Endothelial cell of umbilical vein (primary cell): ENCODE data around the gene MYCBP. TPM values are rescaled to one million over a fixed set of nuclear protein-coding genes. Genes with fewer than 3 reads are reported as not detected.

Source experiments
- BruUV-seq: library from RNA; stranded (reverse); fragments of 400-500 nt; replicated peaks from 2 replicates; lab custom pipeline; 2021; lab: Mats Ljungman, UMichigan
- CTCF ChIA-PET: fragments of 300-600, 350-600 bp; sonication (Branson Sonifier 250); formaldehyde crosslinking; loops from one replicate; lab custom pipeline; 2021; ENCODE audit warnings: antibody characterized with exemption, inconsistent platforms; lab: Charles Lee
- POLR2A ChIA-PET: fragments of 300-600, 350-600 bp; sonication (Branson Sonifier 250); formaldehyde crosslinking; loops from one replicate; lab custom pipeline; 2021; ENCODE audit warnings: antibody characterized with exemption, inconsistent platforms; lab: Charles Lee
- DNase-seq: peaks from one replicate; pipeline ENCODE4 v3.0.0-alpha.2; 2011; ENCODE audit warnings: low read depth, low spot score
- FAIRE-seq: peaks from 2 replicates; lab custom pipeline; 2011; peaks lifted over from hg19 to GRCh38; lab: Jason Lieb, UNC
- H2AFZ ChIP-seq: 2 replicates; pipeline ENCODE4 v1.6.0; 2012; ENCODE audit warnings: low read depth, low read length, control low read depth, inconsistent platforms
- H3K27ac ChIP-seq: 2 replicates; pipeline ENCODE4 v1.5.1; 2011; ENCODE audit warnings: low read depth, mild to moderate bottlenecking, control low read depth, low read length, moderate library complexity; ENCODE audit not compliant: insufficient read depth
- H3K27me3 ChIP-seq, 2 experiments: 2 replicates each; pipeline versions ENCODE4 v1.6.0 to v1.6.1; 2011; ENCODE audit warnings: low read length in 2 of 2, mixed read lengths in 1 of 2; ENCODE audit not compliant: control insufficient read depth in 2 of 2, insufficient read depth in 2 of 2
- H3K36me3 ChIP-seq, 2 experiments: 2 replicates in 1 of 2; 3 replicates in 1 of 2; pipeline ENCODE4 v1.5.1; 2011; ENCODE audit warnings: low read length in 2 of 2, mild to moderate bottlenecking in 1 of 2, moderate library complexity in 1 of 2; ENCODE audit not compliant: control insufficient read depth in 2 of 2, insufficient read depth in 2 of 2; ENCODE audit errors: extremely low read depth in 1 of 2
- H3K4me1 ChIP-seq: 3 replicates; pipeline ENCODE4 v1.5.1; 2011; ENCODE audit warnings: mild to moderate bottlenecking, low read length; ENCODE audit not compliant: control insufficient read depth, insufficient read depth; ENCODE audit errors: extremely low read depth
- H3K4me2 ChIP-seq: 2 replicates; pipeline ENCODE4 v1.6.1; 2011; ENCODE audit warnings: low read length, control low read depth, mixed read lengths; ENCODE audit not compliant: insufficient read depth
- H3K4me3 ChIP-seq, 3 experiments: fragments of 200-600 bp in 1 of 3; sonication (generic), shearing (Covaris generic) in 1 of 3; replicated peaks in 1 of 3; 2 replicates each; pipeline ENCODE4 v1.5.1; 2011 to 2016; ENCODE audit warnings: control low read depth in 3 of 3, low read length in 3 of 3, mild to moderate bottlenecking in 2 of 3, inconsistent platforms in 1 of 3, low read depth in 1 of 3, moderate library complexity in 1 of 3; ENCODE audit not compliant: insufficient read depth in 1 of 3
- H3K79me2 ChIP-seq: 2 replicates; pipeline ENCODE4 v1.6.0; 2012; ENCODE audit warnings: low read length, inconsistent platforms; ENCODE audit not compliant: control insufficient read depth, insufficient read depth
- H3K9ac ChIP-seq: replicated peaks from 2 replicates; pipeline ENCODE3; 2011; ENCODE audit warnings: low read length, control low read depth; ENCODE audit not compliant: insufficient read depth; ENCODE audit errors: extremely low read depth
- H3K9me1 ChIP-seq: replicated peaks from 3 replicates; pipeline ENCODE4 v1.6.0; 2011; ENCODE audit warnings: mild to moderate bottlenecking, low read length; ENCODE audit not compliant: control insufficient read depth, insufficient read depth; ENCODE audit errors: extremely low read depth
- H3K9me3 ChIP-seq: replicated peaks from 2 replicates; pipeline ENCODE4 v1.5.1; 2012; ENCODE audit warnings: low read length, inconsistent platforms; ENCODE audit not compliant: control insufficient read depth, insufficient read depth
- H4K20me1 ChIP-seq: replicated peaks from 2 replicates; pipeline ENCODE3; 2011; ENCODE audit warnings: mild to moderate bottlenecking, low read length; ENCODE audit not compliant: control insufficient read depth, insufficient read depth; ENCODE audit errors: extremely low read depth
- EZH2 ChIP-seq: IDR thresholded peaks from 2 replicates; pipeline ENCODE4 v1.6.1; 2012; ENCODE audit warnings: borderline replicate concordance, low read depth, mild to moderate bottlenecking, moderate library complexity, low read length, inconsistent platforms; ENCODE audit not compliant: severe bottlenecking
- FOS ChIP-seq: IDR thresholded peaks from 2 replicates; pipeline ENCODE4 v1.6.1; 2011; ENCODE audit warnings: mild to moderate bottlenecking, low read length, moderate library complexity, borderline replicate concordance; ENCODE audit not compliant: insufficient read depth
- GATA2 ChIP-seq: IDR thresholded peaks from 2 replicates; pipeline ENCODE4 v1.7.0; 2011; ENCODE audit warnings: low read depth, mild to moderate bottlenecking, moderate library complexity, mixed read lengths, low read length; ENCODE audit not compliant: insufficient read length, insufficient read depth
- JUN ChIP-seq: IDR thresholded peaks from 2 replicates; pipeline ENCODE4 v1.6.1; 2011; ENCODE audit warnings: borderline replicate concordance, low read depth; ENCODE audit not compliant: insufficient read length, insufficient read depth
- MAX ChIP-seq: IDR thresholded peaks from 2 replicates; pipeline ENCODE4 v1.6.1; 2011; ENCODE audit not compliant: insufficient read depth, insufficient read length
- MYC ChIP-seq: IDR thresholded peaks from one replicate; pipeline ENCODE4 v1.6.1; 2011; ENCODE audit warnings: mild to moderate bottlenecking, low read depth, low read length
- POLR2A ChIP-seq: IDR thresholded peaks from 2 replicates; pipeline ENCODE4 v1.6.1; 2012; ENCODE audit warnings: low read depth, mild to moderate bottlenecking, control low read depth, low read length
- POLR2AphosphoS5 ChIP-seq: IDR thresholded peaks from 2 replicates; pipeline ENCODE4 v1.6.1; 2012; ENCODE audit warnings: low read depth, mild to moderate bottlenecking, control low read depth, low read length, moderate library complexity; ENCODE audit not compliant: insufficient read depth
- dilution Hi-C: fragments of 300-500 bp; cut with MboI; formaldehyde crosslinking; loops from one replicate; pipeline ENCODE4 v1.15.0; 2019; ENCODE audit warnings: low sequenced_read_pairs; ENCODE audit not compliant: extremely low pct_ligation_motif_present
- intact Hi-C: fragments of 100-400 bp; cut with micrococcal nuclease; formaldehyde crosslinking; loops from one replicate; pipeline ENCODE4 v1.10.0; 2022
- polyA plus RNA-seq, 4 experiments: library from polyadenylated mRNA; depleted of rRNA in 3 of 4; stranded (reverse) in 3 of 4; unstranded in 1 of 4; fragments of >200 nt; gene quantifications; 2 replicates each; pipeline versions ENCODE4 v1.2.1 to v1.2.3, GENCODE V29; 2011 to 2012; ENCODE audit warnings: missing spikeins in 1 of 4
- total RNA-seq: library from RNA; stranded (reverse); gene quantifications from 2 replicates; pipeline ENCODE4 v1.2.3, GENCODE V29; 2021
- TF ChIP-seq, protein P1 (sequence below), 2 donors: IDR thresholded peaks; 1 replicate in 1 of 2; 2 replicates in 1 of 2; pipeline ENCODE4 v1.5.1; 2011; ENCODE audit warnings: low read length in 2 of 2, mild to moderate bottlenecking in 2 of 2, moderate library complexity in 2 of 2, control low read depth in 1 of 2, inconsistent platforms in 1 of 2, low read depth in 1 of 2; ENCODE audit not compliant: insufficient read depth in 1 of 2; ENCODE audit errors: extremely low read depth in 1 of 2

Gene MYCBP
- total and polyA plus RNA-seq, 2 donors (not counting 3 experiments of a cell fraction or from before 2014, with no cell fraction given) = 9.5 to 23.1 TPM

- no TSS peak for BruUV-seq
- POLR2A ChIA-PET = no interaction called here
- Histone ChIP-seq H3K9me1 (no peaks in the 10 kb centered on the region), H3K27ac (no peak overlapping the region), H3K4me3 (no peak overlapping the region), H3K4me1 (no peaks in the 10 kb centered on the region), H3K79me2 (no peaks in the 10 kb centered on the region), H3K36me3 (no peaks in the 10 kb centered on the region), H2AFZ (no peak overlapping the region), H3K9ac (no peak overlapping the region), H3K4me2 (no peak overlapping the region), H4K20me1 (no peaks in the 10 kb centered on the region), H3K9me3 (no peaks in the 10 kb centered on the region), H3K27me3 (no peaks in the 10 kb centered on the region)
- CTCF ChIA-PET = interaction anchor here (0.8 kb wide), 1 partner anchor 17 kb away, joined by 3 read pairs; no protein-coding TSS in a partner anchor
- no peak for FAIRE-seq
- intact Hi-C loops = no loop called here
- DNase-seq = no peak
- dilution Hi-C loops = no loop called here
- TF ChIP-seq POLR2AphosphoS5 (no peak), MAX (no peak), JUN (no peak), POLR2A (no peak)
Measured at GRCh38 chr1:38892976-38893375, 19.8 kb upstream of the MYCBP start.

- intact Hi-C loops (no loop called here), dilution Hi-C loops (no loop called here)
- H2AFZ ChIP-seq = no peak overlapping the region
- no peaks in the 10 kb centered on the region for H3K9me3 ChIP-seq
- no peak overlapping the region for H3K4me2 ChIP-seq
- ChIA-PET POLR2A (no interaction called here), CTCF (no interaction called here)
- no peak for FAIRE-seq
- no peak overlapping the region for H3K9ac ChIP-seq
- no peaks in the 10 kb centered on the region for H3K36me3 ChIP-seq
- no peaks in the 10 kb centered on the region for H3K79me2 ChIP-seq
- H3K27me3 ChIP-seq = no peaks in the 10 kb centered on the region
- no peak for TF ChIP-seq EZH2
- TF ChIP-seq MAX = no peak
- no peak for TF ChIP-seq MYC
- TF ChIP-seq JUN = no peak
- TF ChIP-seq POLR2A = no peak
- TF ChIP-seq POLR2AphosphoS5 = no peak
- TF ChIP-seq GATA2 = no peak
- TF ChIP-seq, protein P1, sequence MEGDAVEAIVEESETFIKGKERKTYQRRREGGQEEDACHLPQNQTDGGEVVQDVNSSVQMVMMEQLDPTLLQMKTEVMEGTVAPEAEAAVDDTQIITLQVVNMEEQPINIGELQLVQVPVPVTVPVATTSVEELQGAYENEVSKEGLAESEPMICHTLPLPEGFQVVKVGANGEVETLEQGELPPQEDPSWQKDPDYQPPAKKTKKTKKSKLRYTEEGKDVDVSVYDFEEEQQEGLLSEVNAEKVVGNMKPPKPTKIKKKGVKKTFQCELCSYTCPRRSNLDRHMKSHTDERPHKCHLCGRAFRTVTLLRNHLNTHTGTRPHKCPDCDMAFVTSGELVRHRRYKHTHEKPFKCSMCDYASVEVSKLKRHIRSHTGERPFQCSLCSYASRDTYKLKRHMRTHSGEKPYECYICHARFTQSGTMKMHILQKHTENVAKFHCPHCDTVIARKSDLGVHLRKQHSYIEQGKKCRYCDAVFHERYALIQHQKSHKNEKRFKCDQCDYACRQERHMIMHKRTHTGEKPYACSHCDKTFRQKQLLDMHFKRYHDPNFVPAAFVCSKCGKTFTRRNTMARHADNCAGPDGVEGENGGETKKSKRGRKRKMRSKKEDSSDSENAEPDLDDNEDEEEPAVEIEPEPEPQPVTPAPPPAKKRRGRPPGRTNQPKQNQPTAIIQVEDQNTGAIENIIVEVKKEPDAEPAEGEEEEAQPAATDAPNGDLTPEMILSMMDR (IDR thresholded peaks at IDR 0.05; ENCODE audit: extremely low read depth in 1 of 2, insufficient read depth in 1 of 2, low read depth in 1 of 2, low read length in 2 of 2) = no peak
- TF ChIP-seq FOS = no peak
- no peak for DNase-seq
- no peaks in the 10 kb centered on the region for H3K4me1 ChIP-seq
- no peaks in the 10 kb centered on the region for H4K20me1 ChIP-seq
- no peak overlapping the region for H3K4me3 ChIP-seq
- no peak overlapping the region for H3K27ac ChIP-seq
- no peaks in the 10 kb centered on the region for H3K9me1 ChIP-seq
- BruUV-seq = no TSS peak
Measured at GRCh38 chr1:38891753-38892152, 18.6 kb upstream of the MYCBP start.
